Trophoblast cell (in vitro differentiated cells and primary cell): ENCODE measurements around the gene RIPOR1.

Experiments
- DNase-seq, 2 donors: peaks; one replicate each; pipeline ENCODE4 v3.0.0-alpha.2; 2016
- H2AFZ ChIP-seq: 2 replicates; pipeline ENCODE4 v1.6.1; 2013; ENCODE audit warnings: low read length, moderate library complexity, mild to moderate bottlenecking; ENCODE audit not compliant: insufficient read depth, poor library complexity
- H2AK5ac ChIP-seq: 2 replicates; pipeline ENCODE4 v1.6.1; 2013; ENCODE audit warnings: mild to moderate bottlenecking, low read length
- H2BK120ac ChIP-seq: 2 replicates; pipeline ENCODE4 v1.6.1; 2013; ENCODE audit warnings: low read length, mild to moderate bottlenecking, moderate library complexity; ENCODE audit not compliant: insufficient read depth, poor library complexity
- H2BK12ac ChIP-seq: 2 replicates; pipeline ENCODE4 v1.6.1; 2013; ENCODE audit warnings: mild to moderate bottlenecking, low read length, moderate library complexity
- H2BK5ac ChIP-seq: 2 replicates; pipeline ENCODE4 v1.6.1; 2013; ENCODE audit warnings: low read length, low read depth, moderate library complexity, mild to moderate bottlenecking; ENCODE audit not compliant: poor library complexity
- H3K14ac ChIP-seq: 2 replicates; pipeline ENCODE4 v1.6.1; 2013; ENCODE audit warnings: mild to moderate bottlenecking, low read length
- H3K18ac ChIP-seq: 2 replicates; pipeline ENCODE4 v1.6.1; 2013; ENCODE audit warnings: mild to moderate bottlenecking, low read length
- H3K23ac ChIP-seq: 2 replicates; pipeline ENCODE4 v1.6.1; 2013; ENCODE audit warnings: low read length
- H3K27ac ChIP-seq: 2 replicates; pipeline ENCODE4 v1.5.1; 2013; ENCODE audit warnings: low read depth, mild to moderate bottlenecking, inconsistent platforms, low read length, moderate library complexity
- H3K27me3 ChIP-seq: 2 replicates; pipeline ENCODE4 v1.6.1; 2013; ENCODE audit warnings: inconsistent platforms, mild to moderate bottlenecking, low read length, moderate library complexity; ENCODE audit not compliant: insufficient read depth
- H3K36me3 ChIP-seq, 2 experiments: 1 replicate in 1 of 2; 2 replicates in 1 of 2; pipeline ENCODE4 v1.6.1; 2013; ENCODE audit warnings: low read length in 2 of 2, mild to moderate bottlenecking in 2 of 2, moderate library complexity in 1 of 2; ENCODE audit not compliant: insufficient read depth in 2 of 2, control insufficient read depth in 1 of 2
- H3K4ac ChIP-seq: 2 replicates; pipeline ENCODE4 v1.6.1; 2013; ENCODE audit warnings: low read depth, mild to moderate bottlenecking, low read length, moderate library complexity
- H3K4me1 ChIP-seq, 2 experiments: 1 replicate in 1 of 2; 2 replicates in 1 of 2; pipeline ENCODE4 v1.6.1; 2013; ENCODE audit warnings: low read length in 2 of 2, mild to moderate bottlenecking in 2 of 2, moderate library complexity in 1 of 2; ENCODE audit not compliant: insufficient read depth in 2 of 2, control insufficient read depth in 1 of 2
- H3K4me2 ChIP-seq: 2 replicates; pipeline ENCODE4 v1.6.1; 2013; ENCODE audit warnings: inconsistent platforms, mild to moderate bottlenecking, low read length, moderate library complexity
- H3K4me3 ChIP-seq: 2 replicates; pipeline ENCODE4 v1.5.1; 2013; ENCODE audit warnings: mild to moderate bottlenecking, low read depth, low read length, inconsistent platforms
- H3K79me1 ChIP-seq: one replicate; pipeline ENCODE4 v1.6.1; 2013; ENCODE audit warnings: low read length
- H3K79me2 ChIP-seq: 2 replicates; pipeline ENCODE4 v1.6.1; 2013; ENCODE audit warnings: low read length, mild to moderate bottlenecking; ENCODE audit not compliant: control insufficient read depth, insufficient read depth, poor library complexity
- H3K9ac ChIP-seq: 2 replicates; pipeline ENCODE4 v1.6.1; 2013; ENCODE audit warnings: mild to moderate bottlenecking, low read length
- H3K9me3 ChIP-seq: 2 replicates; pipeline ENCODE4 v1.6.1; 2013; ENCODE audit warnings: low read depth, mild to moderate bottlenecking, control low read depth, inconsistent platforms, low read length; ENCODE audit not compliant: insufficient read depth
- H4K12ac ChIP-seq: 2 replicates; pipeline ENCODE4 v1.6.1; 2013; ENCODE audit warnings: low read depth, mild to moderate bottlenecking, low read length, moderate library complexity
- H4K8ac ChIP-seq: 2 replicates; pipeline ENCODE4 v1.6.1; 2013; ENCODE audit warnings: low read depth, mild to moderate bottlenecking, low read length, moderate library complexity
- H4K91ac ChIP-seq: one replicate; pipeline ENCODE4 v1.6.1; 2013; ENCODE audit warnings: low read depth, mild to moderate bottlenecking, low read length, moderate library complexity
- WGBS: extraction: QIAGEN DNeasy Blood & Tissue Kit; methylation state at CpG from one replicate; pipeline ENCODE4 v1.1.7; 2013; ENCODE audit warnings: missing lambda C conversion rate; ENCODE audit not compliant: insufficient read length, insufficient coverage; ENCODE audit errors: extremely low coverage; 5-methylcytosine and 5-hydroxymethylcytosine counted together

Gene RIPOR1

GRCh38 chr16:67543036-67543435 is 14.4 kb downstream of the RIPOR1 start:
- Histone ChIP-seq H3K79me2 (peaks cover 6% of the 10 kb centered on the region), H3K23ac (no peak overlapping the region), H3K18ac (no peak overlapping the region), H4K8ac (no peak overlapping the region), H3K9me3 (peaks cover 2% of the 10 kb centered on the region), H2BK120ac (no peak overlapping the region), H2AFZ (no peak overlapping the region), H3K4me2 (no peak overlapping the region), H3K27ac (no peak overlapping the region), H3K36me3 (peaks cover 85 to 86% of the 10 kb centered on the region in 2 experiments), H3K79me1 (peaks cover 6% of the 10 kb centered on the region), H3K27me3 (no peaks in the 10 kb centered on the region), H4K91ac (no peak overlapping the region), H3K9ac (no peak overlapping the region), H3K4me1 (peaks cover 8 to 15% of the 10 kb centered on the region in 2 experiments), H4K12ac (no peak overlapping the region), H2BK5ac (no peak overlapping the region), H3K14ac (no peak overlapping the region), H3K4ac (no peak overlapping the region), H2BK12ac (no peak overlapping the region), H3K4me3 (no peak overlapping the region), H2AK5ac (no peak overlapping the region)
- no peak for DNase-seq
- WGBS = no CpG with 5 or more reads among the region's 8 CpGs

- no CpG with 5 or more reads among the region's 6 CpGs for WGBS
These were observed 15.0 kb downstream of the RIPOR1 start for GRCh38 chr16:67543582-67543981.

DNA sequence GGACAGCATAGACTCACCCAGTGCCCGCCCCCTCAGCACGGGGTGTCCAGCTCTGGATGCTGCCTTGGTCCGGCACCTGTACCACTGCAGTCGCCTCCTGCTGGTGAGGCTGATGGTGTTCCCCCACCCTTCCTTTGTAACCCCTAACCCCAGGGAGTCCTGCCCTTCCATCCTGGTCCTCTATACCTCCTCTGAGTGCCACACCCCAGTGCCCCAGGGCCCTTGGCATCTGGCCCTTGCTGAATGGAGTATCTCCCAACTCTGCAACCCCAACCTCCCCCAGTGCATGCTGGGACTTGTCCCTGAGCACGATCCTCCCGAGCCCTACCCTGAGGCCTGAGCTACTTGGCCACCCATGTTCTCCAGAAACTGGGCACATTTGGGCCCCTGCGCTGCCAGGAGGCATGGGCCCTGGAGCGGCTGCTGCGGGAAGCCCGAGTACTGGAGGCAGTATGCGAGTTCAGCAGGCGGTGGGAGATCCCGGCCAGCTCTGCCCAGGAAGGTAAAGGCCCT is 15.8 kb downstream of the RIPOR1 start:
- Histone ChIP-seq H3K4me3 (no peak overlapping the region), H2AK5ac (no peak overlapping the region)

More at GRCh38 chr16:67543582-67543981, 15.0 kb downstream of the RIPOR1 start:
- no peak for DNase-seq
- Histone ChIP-seq H3K79me1 (peaks cover 2% of the 10 kb centered on the region), H3K36me3 (peaks cover 89 to 91% of the 10 kb centered on the region in 2 experiments), H3K18ac (no peak overlapping the region), H3K4me1 (peaks cover 3 to 9% of the 10 kb centered on the region in 2 experiments), H3K14ac (no peak overlapping the region), H3K4ac (no peak overlapping the region), H3K23ac (peak overlapping the region; percentile 59), H3K4me2 (no peak overlapping the region), H2BK120ac (no peak overlapping the region), H2AK5ac (no peak overlapping the region), H2BK5ac (no peak overlapping the region), H3K9me3 (peaks cover 2% of the 10 kb centered on the region), H3K4me3 (peak overlapping the region; percentile 7), H3K79me2 (peaks cover 1% of the 10 kb centered on the region), H3K9ac (no peak overlapping the region), H4K12ac (no peak overlapping the region), H3K27ac (no peak overlapping the region), H4K91ac (no peak overlapping the region), H3K27me3 (no peaks in the 10 kb centered on the region), H2AFZ (no peak overlapping the region), H4K8ac (no peak overlapping the region), H2BK12ac (no peak overlapping the region)

GRCh38 chr16:67544844-67545664 is 16.4 kb downstream of the RIPOR1 start:
- no CpG with 5 or more reads among the region's 15 CpGs for WGBS
- no peaks in the 10 kb centered on the region for H3K4me1 ChIP-seq
- H4K91ac ChIP-seq = no peak overlapping the region
- no peak overlapping the region for H2BK120ac ChIP-seq
- no peak overlapping the region for H3K18ac ChIP-seq
- no peaks in the 10 kb centered on the region for H3K27me3 ChIP-seq
- no peak overlapping the region for H3K23ac ChIP-seq
- H3K9ac ChIP-seq = no peak overlapping the region
- no peak overlapping the region for H4K8ac ChIP-seq
- DNase-seq = no peak
- no peak overlapping the region for H3K4me2 ChIP-seq
- no peak overlapping the region for H3K4ac ChIP-seq
- H2AFZ ChIP-seq = no peak overlapping the region
- no peak overlapping the region for H2BK5ac ChIP-seq
- no peak overlapping the region for H2BK12ac ChIP-seq
- H3K9me3 ChIP-seq = peaks cover 2% of the 10 kb centered on the region
- H4K12ac ChIP-seq = no peak overlapping the region
- H3K27ac ChIP-seq = no peak overlapping the region
- no peak overlapping the region for H3K4me3 ChIP-seq
- H3K36me3 ChIP-seq = peaks cover 85 to 87% of the 10 kb centered on the region in 2 experiments
- no peak overlapping the region for H2AK5ac ChIP-seq
- H3K14ac ChIP-seq = no peak overlapping the region
- no peaks in the 10 kb centered on the region for H3K79me1 ChIP-seq
- no peaks in the 10 kb centered on the region for H3K79me2 ChIP-seq

More for the DNA sequence above, 15.8 kb downstream of the RIPOR1 start:
- Histone ChIP-seq H4K91ac (no peak overlapping the region), H3K14ac (no peak overlapping the region), H3K79me1 (no peaks in the 10 kb centered on the region), H3K27me3 (no peaks in the 10 kb centered on the region), H2BK5ac (no peak overlapping the region), H2BK12ac (no peak overlapping the region), H2BK120ac (no peak overlapping the region), H3K4me2 (no peak overlapping the region), H3K9me3 (peaks cover 2% of the 10 kb centered on the region), H3K79me2 (no peaks in the 10 kb centered on the region), H3K18ac (no peak overlapping the region), H3K4ac (no peak overlapping the region), H3K27ac (no peak overlapping the region), H3K4me1 (peaks cover 0 to 3% of the 10 kb centered on the region in 2 experiments), H3K23ac (no peak overlapping the region), H3K9ac (no peak overlapping the region), H4K8ac (no peak overlapping the region), H3K36me3 (peaks cover 92 to 94% of the 10 kb centered on the region in 2 experiments), H2AFZ (no peak overlapping the region), H4K12ac (no peak overlapping the region)
- DNase-seq = peak in 1 of 2 donors; percentile 8
- WGBS = no CpG with 5 or more reads among the region's 13 CpGs
